Measurements from ENCODE around the gene ABCF3. TPM values are rescaled to one million over a fixed set of nuclear protein-coding genes. Genes with fewer than 3 reads are reported as not detected.

The ABCF3 gene
- total and polyA plus RNA-seq, 2 of the 13 experiments (the other 11 are each of a cell fraction or from before 2014, with no cell fraction given) = 38.8 to 46.5 TPM

GRCh38 chr3:184174646-184175492 is 11.1 kb upstream of the ABCF3 start, which contains the start of gene AP2M1 (continued):
- TF ChIP-seq MLXIP (CRISPR knock-in tag; IDR thresholded peaks at IDR 0.05; ENCODE audit: borderline replicate concordance) = no peak
- TF ChIP-seq ZBTB8A (CRISPR knock-in tag; IDR thresholded peaks at IDR 0.05; ENCODE audit: borderline replicate concordance, low read depth) = no peak
- TF ChIP-seq HES4 (CRISPR knock-in tag; IDR thresholded peaks at IDR 0.05; ENCODE audit: borderline replicate concordance) = peak; percentile 69; the same call in 1 of the 2 replicates
- no peak; the same call in 1 of the 2 replicates for TF ChIP-seq ETV5 (CRISPR knock-in tag; IDR thresholded peaks at IDR 0.05; ENCODE audit: borderline replicate concordance)
- no peak for TF ChIP-seq BRF2 (CRISPR knock-in tag; IDR thresholded peaks at IDR 0.05)
- TF ChIP-seq ZBTB3 (CRISPR knock-in tag; IDR thresholded peaks at IDR 0.05; ENCODE audit: borderline replicate concordance, low read depth) = no peak
- no peak for TF ChIP-seq ZNF282 (IDR thresholded peaks at IDR 0.05; ENCODE audit: partially characterized antibody)
- no peak for TF ChIP-seq RBM22 (optimal IDR thresholded peaks at IDR 0.05; ENCODE audit: low read length)
- no peak for TF ChIP-seq ZNF251 (CRISPR knock-in tag; IDR thresholded peaks at IDR 0.05)
- 0 out of 2 replicates have a peak, but pooled peaks have one; percentile 58 for TF ChIP-seq CSRNP1 (CRISPR knock-in tag; IDR thresholded peaks at IDR 0.05)
- no peak for TF ChIP-seq SMAD9 (CRISPR knock-in tag; IDR thresholded peaks at IDR 0.05)
- TF ChIP-seq EHMT2 (IDR thresholded peaks at IDR 0.05; ENCODE audit: borderline replicate concordance, low read depth, low read length) = no peak
- TF ChIP-seq ZNF496 (CRISPR knock-in tag; IDR thresholded peaks at IDR 0.05; ENCODE audit: insufficient replicate concordance) = no peak
- TF ChIP-seq, protein P1, sequence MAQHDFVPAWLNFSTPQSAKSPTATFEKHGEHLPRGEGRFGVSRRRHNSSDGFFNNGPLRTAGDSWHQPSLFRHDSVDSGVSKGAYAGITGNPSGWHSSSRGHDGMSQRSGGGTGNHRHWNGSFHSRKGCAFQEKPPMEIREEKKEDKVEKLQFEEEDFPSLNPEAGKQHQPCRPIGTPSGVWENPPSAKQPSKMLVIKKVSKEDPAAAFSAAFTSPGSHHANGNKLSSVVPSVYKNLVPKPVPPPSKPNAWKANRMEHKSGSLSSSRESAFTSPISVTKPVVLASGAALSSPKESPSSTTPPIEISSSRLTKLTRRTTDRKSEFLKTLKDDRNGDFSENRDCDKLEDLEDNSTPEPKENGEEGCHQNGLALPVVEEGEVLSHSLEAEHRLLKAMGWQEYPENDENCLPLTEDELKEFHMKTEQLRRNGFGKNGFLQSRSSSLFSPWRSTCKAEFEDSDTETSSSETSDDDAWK (CRISPR knock-in tag; IDR thresholded peaks at IDR 0.05) = no peak
- TF ChIP-seq, protein P2, sequence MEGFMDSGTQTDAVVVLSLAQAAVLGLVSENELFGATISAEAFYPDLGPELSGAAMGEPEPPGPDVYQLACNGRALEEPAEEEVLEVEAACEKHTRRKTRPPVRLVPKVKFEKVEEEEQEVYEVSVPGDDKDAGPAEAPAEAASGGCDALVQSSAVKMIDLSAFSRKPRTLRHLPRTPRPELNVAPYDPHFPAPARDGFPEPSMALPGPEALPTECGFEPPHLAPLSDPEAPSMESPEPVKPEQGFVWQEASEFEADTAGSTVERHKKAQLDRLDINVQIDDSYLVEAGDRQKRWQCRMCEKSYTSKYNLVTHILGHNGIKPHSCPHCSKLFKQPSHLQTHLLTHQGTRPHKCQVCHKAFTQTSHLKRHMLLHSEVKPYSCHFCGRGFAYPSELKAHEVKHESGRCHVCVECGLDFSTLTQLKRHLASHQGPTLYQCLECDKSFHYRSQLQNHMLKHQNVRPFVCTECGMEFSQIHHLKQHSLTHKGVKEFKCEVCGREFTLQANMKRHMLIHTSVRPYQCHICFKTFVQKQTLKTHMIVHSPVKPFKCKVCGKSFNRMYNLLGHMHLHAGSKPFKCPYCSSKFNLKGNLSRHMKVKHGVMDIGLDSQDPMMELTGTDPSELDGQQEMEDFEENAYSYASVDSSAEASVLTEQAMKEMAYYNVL (CRISPR knock-in tag; IDR thresholded peaks at IDR 0.05; ENCODE audit: borderline replicate concordance) = peak; percentile 72; the same call in 1 of the 2 replicates
- TF ChIP-seq, protein P3, sequence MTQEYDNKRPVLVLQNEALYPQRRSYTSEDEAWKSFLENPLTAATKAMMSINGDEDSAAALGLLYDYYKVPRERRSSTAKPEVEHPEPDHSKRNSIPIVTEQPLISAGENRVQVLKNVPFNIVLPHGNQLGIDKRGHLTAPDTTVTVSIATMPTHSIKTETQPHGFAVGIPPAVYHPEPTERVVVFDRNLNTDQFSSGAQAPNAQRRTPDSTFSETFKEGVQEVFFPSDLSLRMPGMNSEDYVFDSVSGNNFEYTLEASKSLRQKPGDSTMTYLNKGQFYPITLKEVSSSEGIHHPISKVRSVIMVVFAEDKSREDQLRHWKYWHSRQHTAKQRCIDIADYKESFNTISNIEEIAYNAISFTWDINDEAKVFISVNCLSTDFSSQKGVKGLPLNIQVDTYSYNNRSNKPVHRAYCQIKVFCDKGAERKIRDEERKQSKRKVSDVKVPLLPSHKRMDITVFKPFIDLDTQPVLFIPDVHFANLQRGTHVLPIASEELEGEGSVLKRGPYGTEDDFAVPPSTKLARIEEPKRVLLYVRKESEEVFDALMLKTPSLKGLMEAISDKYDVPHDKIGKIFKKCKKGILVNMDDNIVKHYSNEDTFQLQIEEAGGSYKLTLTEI (CRISPR knock-in tag; conservative IDR thresholded peaks at IDR 0.05) = no peak

Data from HepG2 (cell line).